SK-N-SH treated with all-trans-retinoic acid at 6 μM for 48 hours (cell line): ENCODE results near the gene CMTM3.

Experiments
- GLIS3 ChIP-seq: fragments of 250-450 bp; sonication (Bioruptor Pico); IDR thresholded peaks from 2 replicates; pipeline ENCODE4 v1.5.0; 2020; ENCODE audit warnings: mild to moderate bottlenecking, moderate library complexity
- OSR1 ChIP-seq: fragments of 250-450 bp; sonication (Bioruptor Pico); IDR thresholded peaks from 2 replicates; pipeline ENCODE4 v1.8.0; 2022; ENCODE audit warnings: moderate library complexity, mild to moderate bottlenecking, inconsistent platforms
- ZFP3 ChIP-seq: fragments of 250-450 bp; sonication (Bioruptor Pico); IDR thresholded peaks from 2 replicates; pipeline ENCODE4 v1.5.0; 2020; ENCODE audit warnings: mild to moderate bottlenecking, moderate library complexity
- ZFP30 ChIP-seq: fragments of 450-650 bp; formaldehyde crosslinking; IDR thresholded peaks from 2 replicates; pipeline ENCODE4 v1.5.0; 2022; ENCODE audit warnings: mild to moderate bottlenecking, moderate library complexity
- ZNF8 ChIP-seq: fragments of 450-650 bp; formaldehyde crosslinking; IDR thresholded peaks from 2 replicates; pipeline ENCODE4 v1.5.0; 2020; ENCODE audit warnings: mild to moderate bottlenecking, moderate library complexity
- TF ChIP-seq, protein P1 (sequence below): fragments of 250-450 bp; sonication (Bioruptor Pico); IDR thresholded peaks from 2 replicates; pipeline ENCODE4 v1.5.1; 2020; ENCODE audit warnings: low read depth, mild to moderate bottlenecking, moderate library complexity

DNA sequence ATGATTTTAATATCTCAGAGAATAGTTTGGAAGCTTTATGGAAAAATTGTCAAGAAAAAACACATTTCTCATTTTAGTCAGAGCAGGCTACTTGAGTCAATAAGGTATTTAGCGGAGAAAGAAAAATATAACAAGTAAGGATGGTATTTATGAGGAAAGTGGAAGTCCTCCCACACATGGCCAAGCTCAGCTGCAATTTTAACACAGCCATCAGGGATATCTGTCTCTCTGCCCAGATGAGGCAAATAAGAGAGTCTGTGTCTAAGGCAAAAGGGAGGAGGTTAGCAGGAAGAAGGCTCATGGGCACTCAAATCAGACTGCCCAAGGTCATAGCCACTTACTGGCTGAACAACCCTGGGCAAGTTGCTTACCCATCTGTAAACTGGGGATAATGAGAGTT, 30.4 kb upstream of the CMTM3 start:
- TF ChIP-seq ZNF8 (CRISPR knock-in tag), result no peak
- TF ChIP-seq ZFP30 (CRISPR knock-in tag), result no peak
- TF ChIP-seq, protein P1, sequence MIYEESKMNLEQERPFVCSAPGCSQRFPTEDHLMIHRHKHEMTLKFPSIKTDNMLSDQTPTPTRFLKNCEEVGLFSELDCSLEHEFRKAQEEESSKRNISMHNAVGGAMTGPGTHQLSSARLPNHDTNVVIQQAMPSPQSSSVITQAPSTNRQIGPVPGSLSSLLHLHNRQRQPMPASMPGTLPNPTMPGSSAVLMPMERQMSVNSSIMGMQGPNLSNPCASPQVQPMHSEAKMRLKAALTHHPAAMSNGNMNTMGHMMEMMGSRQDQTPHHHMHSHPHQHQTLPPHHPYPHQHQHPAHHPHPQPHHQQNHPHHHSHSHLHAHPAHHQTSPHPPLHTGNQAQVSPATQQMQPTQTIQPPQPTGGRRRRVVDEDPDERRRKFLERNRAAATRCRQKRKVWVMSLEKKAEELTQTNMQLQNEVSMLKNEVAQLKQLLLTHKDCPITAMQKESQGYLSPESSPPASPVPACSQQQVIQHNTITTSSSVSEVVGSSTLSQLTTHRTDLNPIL (CRISPR knock-in tag), result no peak
- TF ChIP-seq ZFP3 (CRISPR knock-in tag), result no peak
- no peak for TF ChIP-seq GLIS3 (CRISPR knock-in tag)
- TF ChIP-seq OSR1, result no peak
